ENCODE measurements around the gene LRRC46.

Gene LRRC46

DNA sequence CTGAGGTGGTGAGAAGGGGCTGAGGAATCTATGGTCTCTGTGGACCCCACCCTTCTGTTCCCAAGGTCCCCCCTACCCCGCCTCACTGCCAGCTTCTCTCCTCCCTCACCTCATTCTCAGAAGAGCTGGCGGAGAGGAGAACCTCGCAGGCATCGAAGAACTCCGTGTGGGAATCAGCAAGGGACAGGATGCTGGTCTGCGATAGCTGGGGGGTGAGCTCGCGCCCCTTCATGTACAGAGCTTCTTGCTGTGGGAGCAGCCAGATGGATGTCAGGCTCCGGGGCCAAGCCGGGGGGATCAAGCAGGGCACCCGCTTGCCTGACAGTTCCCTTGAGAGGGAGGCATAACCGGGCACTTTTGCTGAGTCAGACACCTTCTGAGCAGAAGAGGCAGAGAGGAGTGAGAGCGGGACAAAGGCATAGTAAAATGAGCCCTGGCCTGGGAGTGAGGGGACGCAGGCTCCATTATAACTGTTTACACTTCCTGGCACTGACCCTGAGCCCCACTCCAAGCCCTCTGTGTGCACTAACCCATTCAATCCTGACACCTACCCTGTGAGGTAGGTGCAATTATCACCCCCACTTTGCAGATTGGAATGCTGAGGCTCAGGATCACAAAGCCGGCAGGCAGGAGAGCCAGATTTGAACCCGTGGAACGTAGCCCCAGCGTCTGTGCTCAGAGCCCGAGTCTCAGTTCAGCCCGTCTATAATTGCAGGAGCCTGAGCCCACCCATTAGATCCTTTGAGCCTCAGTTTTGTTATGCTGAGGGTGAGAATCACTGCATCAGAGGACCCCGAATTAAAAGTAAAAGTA lies 16.2 kb upstream of the LRRC46 start:
- H3K4me3 Mint-ChIP-seq: no peak overlapping the region
- peaks cover 3% of the 10 kb centered on the region for H3K4me1 Mint-ChIP-seq
- ATAC-seq (no peak), DNase-seq (no peak)
- no peaks in the 10 kb centered on the region for H3K27me3 Mint-ChIP-seq
- peaks cover 10% of the 10 kb centered on the region for H3K36me3 Mint-ChIP-seq (ENCODE audit: low read depth)
- no peaks in the 10 kb centered on the region for H3K9me3 Mint-ChIP-seq
- H3K27ac Mint-ChIP-seq: no peak overlapping the region

- no peak overlapping the region for H3K4me3 Mint-ChIP-seq
- H3K27ac Mint-ChIP-seq: no peak overlapping the region
- no peaks in the 10 kb centered on the region for H3K9me3 Mint-ChIP-seq
Observed at GRCh38 chr17:47816111-47816735, 15.2 kb upstream of the LRRC46 start.

GRCh38 chr17:47816947-47817346 lies 14.5 kb upstream of the LRRC46 start:
- Mint-ChIP-seq H3K27me3 (no peaks in the 10 kb centered on the region), H3K36me3 (ENCODE audit: low read depth) (peaks cover 6% of the 10 kb centered on the region), H3K9me3 (no peaks in the 10 kb centered on the region), H3K4me1 (peaks cover 12% of the 10 kb centered on the region), H3K27ac (no peak overlapping the region), H3K4me3 (no peak overlapping the region)
- no peak for ATAC-seq
- no peak for DNase-seq

More at GRCh38 chr17:47816111-47816735, 15.2 kb upstream of the LRRC46 start:
- Mint-ChIP-seq H3K27me3 (no peaks in the 10 kb centered on the region), H3K4me1 (peaks cover 7% of the 10 kb centered on the region), H3K36me3 (ENCODE audit: low read depth) (peaks cover 10% of the 10 kb centered on the region)
- DNase-seq (no peak), ATAC-seq (no peak)

DNA sequence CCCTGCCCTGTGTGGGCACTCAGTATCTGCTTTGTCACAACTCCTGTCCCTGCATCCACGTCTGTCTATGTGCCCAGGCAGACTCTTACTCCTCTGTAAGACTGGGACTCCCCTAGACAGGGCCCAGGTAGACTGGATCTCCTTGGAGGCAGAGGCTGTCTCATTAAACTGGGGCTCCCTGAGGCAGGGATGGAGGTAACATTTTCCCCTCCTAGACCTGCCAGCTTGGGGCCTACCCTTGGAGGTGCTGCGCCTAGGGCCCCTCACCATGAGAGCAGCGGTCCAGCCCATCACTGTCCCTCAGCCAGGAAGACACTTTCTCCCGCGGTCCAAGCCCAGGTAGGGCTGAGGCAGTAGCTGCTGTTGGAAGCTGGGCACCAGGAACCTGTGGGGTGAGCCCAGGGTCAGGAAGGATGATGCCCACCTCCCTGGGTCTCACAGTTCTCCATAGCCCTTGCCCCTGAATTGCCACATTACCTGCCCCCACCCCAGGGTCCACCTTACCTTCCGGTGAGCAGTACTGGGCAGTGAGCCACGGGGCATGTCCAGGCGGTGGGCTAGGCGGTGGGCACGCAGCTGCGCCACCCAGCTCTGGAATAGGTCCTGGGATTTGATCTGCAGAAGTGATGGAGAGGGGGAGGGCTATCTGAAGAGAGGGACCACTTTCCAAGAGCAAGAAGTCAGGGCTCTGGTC lies 13.3 kb upstream of the LRRC46 start:
- no peak for DNase-seq
- no peak overlapping the region for H3K27ac Mint-ChIP-seq
- no peaks in the 10 kb centered on the region for H3K27me3 Mint-ChIP-seq
- H3K9me3 Mint-ChIP-seq: no peaks in the 10 kb centered on the region
- ATAC-seq: no peak
- no peak overlapping the region for H3K4me3 Mint-ChIP-seq
- peaks cover 20% of the 10 kb centered on the region for H3K4me1 Mint-ChIP-seq
- peaks cover 4% of the 10 kb centered on the region for H3K36me3 Mint-ChIP-seq (ENCODE audit: low read depth)

DNA sequence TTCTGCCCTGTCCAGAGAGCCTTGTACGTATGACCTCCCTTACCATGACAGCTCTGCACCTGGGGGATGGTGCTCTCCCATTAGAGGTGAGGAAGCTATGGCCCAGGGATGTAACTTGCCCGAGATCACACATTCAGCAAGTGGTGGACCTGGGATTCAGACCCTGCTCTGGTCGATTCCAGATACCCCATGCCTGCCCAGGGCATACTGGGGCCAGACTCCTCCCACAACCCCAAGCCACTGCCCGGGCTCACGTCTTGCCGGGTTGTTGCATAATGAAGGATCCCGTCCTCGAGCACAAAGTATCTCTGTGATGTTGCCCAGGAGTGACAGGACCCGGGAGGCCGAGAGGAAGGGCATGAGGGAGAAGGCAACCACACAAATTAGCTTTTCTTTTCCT lies 12.0 kb upstream of the LRRC46 start:
- H3K4me3 Mint-ChIP-seq: no peak overlapping the region
- H3K27ac Mint-ChIP-seq: no peak overlapping the region
- peaks cover 10% of the 10 kb centered on the region for H3K36me3 Mint-ChIP-seq (ENCODE audit: low read depth)
- H3K9me3 Mint-ChIP-seq: no peaks in the 10 kb centered on the region
- H3K4me1 Mint-ChIP-seq: peaks cover 20% of the 10 kb centered on the region
- DNase-seq: no peak
- no peaks in the 10 kb centered on the region for H3K27me3 Mint-ChIP-seq
- no peak for ATAC-seq

DNA sequence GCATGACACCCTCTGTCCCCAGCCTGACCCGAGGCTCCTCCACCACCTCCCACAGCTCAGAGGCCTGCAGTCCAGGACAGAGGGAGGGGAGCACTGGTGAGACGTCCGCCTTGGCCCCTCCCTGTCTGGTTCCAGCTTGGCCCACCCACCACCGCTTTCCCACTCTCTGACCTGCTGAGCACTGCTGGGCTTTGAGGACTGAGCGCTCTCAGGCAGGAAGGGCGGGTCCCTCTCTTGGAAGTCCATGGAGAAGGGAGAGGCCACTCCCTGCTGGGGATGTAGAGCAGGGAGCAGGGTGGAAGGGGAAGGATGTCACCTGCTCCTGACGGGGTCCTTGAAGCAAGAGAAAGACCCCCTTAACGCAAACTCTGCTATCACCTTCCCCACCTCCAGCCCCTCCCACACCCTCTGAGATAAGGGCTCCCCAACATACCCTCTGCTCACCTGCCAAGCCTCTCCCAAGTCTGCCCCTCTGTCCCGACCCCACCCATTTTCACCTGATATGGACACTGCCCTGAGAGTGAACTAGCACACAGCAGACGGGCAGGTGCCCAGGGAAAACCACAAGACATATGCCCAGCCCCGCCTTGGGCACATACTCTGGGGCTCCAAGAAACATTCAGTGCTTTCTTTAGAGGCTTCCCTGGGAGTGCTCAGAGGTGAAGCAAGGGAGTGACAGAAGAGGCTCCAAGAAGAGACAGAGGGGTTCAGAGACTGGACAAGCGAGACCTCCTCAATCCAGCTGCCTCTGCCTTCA lies 11.3 kb upstream of the LRRC46 start:
- Mint-ChIP-seq H3K27me3 (no peaks in the 10 kb centered on the region), H3K4me3 (peak overlapping the region; percentile 94), H3K9me3 (no peaks in the 10 kb centered on the region), H3K27ac (no peak overlapping the region), H3K4me1 (peaks cover 20% of the 10 kb centered on the region), H3K36me3 (ENCODE audit: low read depth) (peaks cover 13% of the 10 kb centered on the region)
- DNase-seq: no peak
- ATAC-seq: no peak

GRCh38 chr17:47821031-47821423 lies 10.4 kb upstream of the LRRC46 start:
- Mint-ChIP-seq H3K4me3 (peak overlapping the region; percentile 94), H3K27ac (peak overlapping the region; percentile 82), H3K27me3 (no peaks in the 10 kb centered on the region), H3K4me1 (peaks cover 20% of the 10 kb centered on the region), H3K9me3 (no peaks in the 10 kb centered on the region), H3K36me3 (ENCODE audit: low read depth) (peaks cover 18% of the 10 kb centered on the region)
- ATAC-seq (no peak), DNase-seq (no peak)

DNA sequence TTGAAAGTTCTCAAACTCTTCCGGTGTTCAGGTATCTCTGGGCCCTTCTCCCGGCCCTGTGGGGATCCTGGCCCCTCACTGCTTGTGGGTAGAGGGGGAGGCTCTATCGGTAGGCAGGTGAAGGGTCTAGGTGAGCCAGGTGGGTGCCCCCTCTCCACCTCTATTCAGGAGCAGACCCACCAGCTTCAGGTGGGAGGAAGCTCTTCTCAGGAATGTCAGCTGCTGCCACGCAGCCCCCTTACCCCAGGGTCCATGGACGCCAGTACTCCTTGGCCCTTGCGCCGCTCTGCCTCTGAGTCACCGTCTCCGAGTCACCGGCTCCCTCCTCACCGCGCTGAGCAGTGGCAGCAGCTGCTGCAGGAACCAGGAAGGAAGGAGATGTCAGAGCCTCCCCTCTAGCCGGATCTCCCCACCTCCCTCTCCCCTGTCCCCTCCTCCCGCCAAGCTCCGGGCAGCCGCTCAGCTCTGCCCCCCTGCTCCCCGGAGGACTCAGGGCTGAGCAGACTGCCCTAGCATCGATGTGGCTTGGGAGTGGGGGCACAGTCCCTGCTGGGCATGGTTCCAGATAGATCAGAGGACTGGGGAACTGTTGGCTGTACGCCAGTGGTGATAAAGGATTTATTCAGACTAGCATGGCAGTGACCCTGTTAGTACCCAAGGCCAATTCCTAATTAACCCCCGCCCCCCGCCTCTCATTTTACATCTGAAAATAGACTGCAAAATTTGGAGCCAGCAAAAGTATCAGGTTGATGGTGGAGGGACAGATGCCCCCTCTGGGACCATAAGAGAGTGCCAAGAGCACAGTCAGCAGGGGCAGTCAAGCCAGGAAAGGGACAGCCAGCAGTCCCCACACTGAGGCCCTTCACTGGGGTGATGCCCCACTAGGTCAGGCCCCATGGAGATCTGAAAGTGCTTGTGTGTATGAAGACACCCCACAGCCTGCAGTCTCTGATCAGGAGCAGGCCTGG lies 9.8 kb upstream of the LRRC46 start, which contains the start of gene OSBPL7:
TSS of gene OSBPL7 (minus strand) at position 371 of the 968 bp plus-strand sequence. CDS start 1,516 bp downstream, outside the sequence.
- H3K36me3 Mint-ChIP-seq (ENCODE audit: low read depth): peaks cover 24% of the 10 kb centered on the region
- DNase-seq (peak; percentile 76), ATAC-seq (peak; percentile 98)
- H3K4me1 Mint-ChIP-seq: peaks cover 20% of the 10 kb centered on the region
- no peaks in the 10 kb centered on the region for H3K9me3 Mint-ChIP-seq
- H3K27me3 Mint-ChIP-seq: no peaks in the 10 kb centered on the region
- peak within 1 kb of the TSS; percentile 82 for H3K27ac Mint-ChIP-seq
- H3K4me3 Mint-ChIP-seq: peak within 1 kb of the TSS; percentile 94

DNA sequence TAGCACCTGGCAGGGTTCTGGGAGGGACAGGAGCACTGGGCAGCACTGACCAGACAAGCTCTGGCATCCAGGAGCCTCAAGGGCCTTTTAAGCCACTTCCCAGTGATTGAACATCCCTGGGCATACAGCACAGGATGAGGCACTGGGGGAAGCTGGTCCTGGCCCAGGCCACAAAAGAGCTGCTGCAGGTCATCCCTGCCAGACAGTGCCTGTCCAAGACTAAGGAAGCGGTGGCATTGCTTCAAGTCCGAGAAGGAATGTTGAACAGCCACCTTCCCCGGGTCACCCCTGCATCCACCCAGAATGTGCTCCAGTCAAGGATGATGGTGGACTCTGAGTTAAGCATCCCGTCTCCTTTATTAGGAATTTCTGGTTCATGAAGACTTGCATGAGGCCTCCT lies 8.7 kb upstream of the LRRC46 start:
- Mint-ChIP-seq H3K9me3 (no peaks in the 10 kb centered on the region), H3K36me3 (ENCODE audit: low read depth) (peaks cover 27% of the 10 kb centered on the region), H3K27me3 (no peaks in the 10 kb centered on the region), H3K27ac (peak overlapping the region; percentile 82), H3K4me3 (peak overlapping the region; percentile 94), H3K4me1 (peaks cover 20% of the 10 kb centered on the region)
- ATAC-seq: no peak
- DNase-seq: no peak

DNA sequence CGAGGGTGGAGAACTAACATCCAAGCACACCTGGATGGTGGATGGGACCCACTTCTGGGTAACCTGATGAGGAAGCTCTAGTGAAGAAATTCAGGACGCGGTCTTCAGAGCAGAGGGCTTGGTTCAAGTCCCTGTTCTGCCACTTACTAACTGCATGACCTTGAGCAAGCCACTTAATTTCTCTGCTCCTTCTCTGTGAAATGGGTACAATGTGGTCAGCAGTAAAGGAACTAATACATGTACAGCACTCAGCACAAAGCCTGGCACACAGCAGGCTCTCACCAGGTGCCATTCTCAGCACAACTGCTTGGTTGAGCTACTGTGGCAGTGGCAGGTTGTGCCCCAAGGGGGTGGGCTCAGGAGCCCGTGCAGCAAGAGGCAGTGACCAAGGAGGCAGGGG lies 8.0 kb upstream of the LRRC46 start:
- no peaks in the 10 kb centered on the region for H3K9me3 Mint-ChIP-seq
- DNase-seq (no peak), ATAC-seq (no peak)
- no peak overlapping the region for H3K27ac Mint-ChIP-seq
- no peak overlapping the region for H3K4me3 Mint-ChIP-seq
- no peaks in the 10 kb centered on the region for H3K27me3 Mint-ChIP-seq
- H3K36me3 Mint-ChIP-seq (ENCODE audit: low read depth): peaks cover 31% of the 10 kb centered on the region
- H3K4me1 Mint-ChIP-seq: peaks cover 21% of the 10 kb centered on the region

- Mint-ChIP-seq H3K36me3 (ENCODE audit: low read depth) (peaks cover 31% of the 10 kb centered on the region), H3K27me3 (peaks cover 2% of the 10 kb centered on the region), H3K4me1 (peaks cover 39% of the 10 kb centered on the region), H3K27ac (peak overlapping the region; percentile 87), H3K4me3 (peak overlapping the region; percentile 92), H3K9me3 (no peaks in the 10 kb centered on the region)
- ATAC-seq: peak; percentile 34
- no peak for DNase-seq
Observed at GRCh38 chr17:47829870-47830269, 1.6 kb upstream of the LRRC46 start.

GRCh38 chr17:47830396-47831002 lies 971 bp upstream of the LRRC46 start:
- peaks cover 28% of the 10 kb centered on the region for H3K36me3 Mint-ChIP-seq (ENCODE audit: low read depth)
- peaks cover 2% of the 10 kb centered on the region for H3K27me3 Mint-ChIP-seq
- H3K4me3 Mint-ChIP-seq: peak overlapping the region; percentile 92
- no peak for ATAC-seq
- H3K27ac Mint-ChIP-seq: peak overlapping the region; percentile 87
- DNase-seq: no peak
- H3K9me3 Mint-ChIP-seq: no peaks in the 10 kb centered on the region
- peaks cover 41% of the 10 kb centered on the region for H3K4me1 Mint-ChIP-seq

GRCh38 chr17:47831934-47832327 lies 461 bp downstream of the LRRC46 start:
- Mint-ChIP-seq H3K9me3 (no peaks in the 10 kb centered on the region), H3K36me3 (ENCODE audit: low read depth) (peaks cover 17% of the 10 kb centered on the region), H3K27ac (peak overlapping the region; percentile 82), H3K4me1 (peaks cover 46% of the 10 kb centered on the region), H3K27me3 (peaks cover 2% of the 10 kb centered on the region), H3K4me3 (peak overlapping the region; percentile 92)
- DNase-seq (no peak), ATAC-seq (no peak)
